NCI-H187 (cell line): ENCODE measurements around the gene PCBP3.
A peak's percentile ranks its signal among the peaks of the same experiment; 100 is the strongest.
"Not testable (repeated sequence)": the region's sequence is repeated elsewhere in the genome, so short reads cannot be mapped to it uniquely, and the experiment has no call there.

Experiments used
- DNase-seq, 2 experiments: peaks; one replicate each; lab custom pipeline; 2025; lab: John Stamatoyannopoulos, UW

PCBP3 gene

GRCh38 chr21:45809421-45809820 lies 165.9 kb downstream of the PCBP3 start:
- DNase-seq, result no peak

- DNase-seq, result no peak
Measured at GRCh38 chr21:45811136-45811535, 167.6 kb downstream of the PCBP3 start.

- not testable (repeated sequence) for DNase-seq
Measured at GRCh38 chr21:45814210-45814940, 170.8 kb downstream of the PCBP3 start.

DNA sequence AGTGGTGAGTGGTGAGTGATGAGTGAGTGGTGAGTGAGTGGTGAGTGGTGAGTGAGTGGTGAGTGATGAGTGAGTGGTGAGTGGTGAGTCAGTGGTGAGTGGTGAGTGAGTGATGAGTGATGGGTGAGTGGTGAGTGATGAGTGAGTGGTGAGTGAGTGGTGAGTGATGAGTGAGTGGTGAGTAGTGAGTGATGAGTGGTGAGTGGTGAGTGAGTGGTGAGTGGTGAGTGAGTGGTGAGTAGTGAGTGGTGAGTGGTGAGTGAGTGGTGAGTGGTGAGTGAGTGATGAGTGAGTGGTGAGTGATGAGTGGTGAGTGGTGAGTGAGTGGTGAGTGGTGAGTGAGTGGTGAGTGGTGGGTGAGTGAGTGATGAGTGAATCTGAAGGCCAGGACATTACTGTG lies 172.3 kb downstream of the PCBP3 start:
- DNase-seq, result not testable (repeated sequence)

- DNase-seq, result no peak
Measured at GRCh38 chr21:45816794-45817193, 173.3 kb downstream of the PCBP3 start.

DNA sequence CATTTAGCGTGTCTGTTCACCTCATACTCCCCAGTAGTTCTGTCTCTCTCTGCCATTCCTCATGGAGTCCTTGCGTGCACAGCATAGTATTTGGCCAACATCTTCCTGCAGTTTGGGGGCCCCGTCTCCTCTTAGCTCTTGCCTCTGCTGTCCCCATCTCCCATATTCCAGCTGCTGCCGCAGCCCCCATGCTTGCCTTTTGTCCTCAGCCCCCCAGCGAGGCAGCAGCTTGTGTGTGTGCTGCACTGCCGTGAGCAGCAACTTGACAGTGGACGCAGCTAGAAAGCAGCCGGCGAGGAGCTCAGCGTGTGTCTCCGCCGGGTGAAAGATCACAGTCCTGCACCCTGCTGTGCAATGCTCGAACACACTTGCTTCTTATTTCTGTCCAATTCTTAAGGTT lies 173.8 kb downstream of the PCBP3 start:
- DNase-seq, result no peak

GRCh38 chr21:45818276-45818903 lies 174.9 kb downstream of the PCBP3 start:
- DNase-seq, result no peak

GRCh38 chr21:45818904-45819285 lies 175.4 kb downstream of the PCBP3 start:
- no peak for DNase-seq

GRCh38 chr21:45819478-45820170 lies 176.1 kb downstream of the PCBP3 start:
- DNase-seq, result no peak

GRCh38 chr21:45820171-45821091 lies 176.9 kb downstream of the PCBP3 start:
- peak; percentile 32 to 66 for DNase-seq

GRCh38 chr21:45821315-45821962 lies 177.9 kb downstream of the PCBP3 start:
- no peak for DNase-seq

DNA sequence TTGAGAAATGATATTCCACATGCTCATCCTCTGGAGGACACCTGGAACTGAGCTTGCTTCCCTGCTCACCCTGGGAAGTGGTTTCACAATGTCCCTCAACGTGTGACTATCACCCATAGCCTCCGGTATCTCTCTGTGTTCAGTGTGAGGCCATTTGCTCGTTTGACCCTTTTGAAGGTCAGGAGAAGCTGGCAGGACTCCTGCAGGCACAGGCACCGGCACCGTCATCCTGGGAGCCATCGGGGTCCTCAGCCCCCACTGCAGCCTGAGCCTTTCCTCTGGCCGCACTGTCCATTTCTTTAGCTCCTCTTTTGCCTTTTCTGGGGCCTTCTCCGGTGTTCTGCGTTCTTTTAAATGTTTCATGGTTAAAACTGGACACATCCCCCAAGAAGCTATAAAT lies 178.5 kb downstream of the PCBP3 start:
- DNase-seq, result no peak

DNA sequence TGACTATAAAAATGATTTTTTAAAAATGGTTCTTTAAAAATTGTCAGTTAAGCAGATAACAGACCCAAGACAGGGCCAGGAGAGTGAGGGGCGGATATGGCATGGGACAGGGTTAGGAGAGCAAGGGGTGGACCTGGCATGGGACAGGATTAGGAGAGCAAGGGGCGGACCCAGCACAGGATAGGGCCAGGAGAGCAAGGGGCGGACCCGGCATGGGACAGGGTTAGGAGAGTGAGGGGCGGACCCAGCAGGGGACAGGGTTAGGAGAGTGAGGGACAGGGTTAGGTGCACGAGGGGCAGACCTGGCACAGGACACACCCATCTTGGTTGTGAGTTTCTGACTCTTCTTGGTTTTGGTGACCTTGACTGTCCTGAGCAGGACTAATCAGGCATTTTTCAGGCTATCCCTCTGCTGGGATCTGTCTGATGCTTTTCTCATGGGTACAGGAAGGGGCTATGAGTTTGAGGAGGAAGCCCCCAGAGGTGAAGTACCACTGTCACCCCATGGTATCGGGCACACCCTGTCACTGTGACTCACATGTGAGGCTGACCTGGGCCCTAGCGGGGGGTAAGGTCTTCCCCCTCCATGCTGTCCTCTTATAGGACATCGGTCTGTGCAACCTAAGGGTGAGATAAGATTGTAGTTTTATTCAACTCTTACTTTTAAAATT lies 179.0 kb downstream of the PCBP3 start:
- DNase-seq, result no peak

GRCh38 chr21:45823100-45823681 lies 179.7 kb downstream of the PCBP3 start:
- DNase-seq, result no peak

DNA sequence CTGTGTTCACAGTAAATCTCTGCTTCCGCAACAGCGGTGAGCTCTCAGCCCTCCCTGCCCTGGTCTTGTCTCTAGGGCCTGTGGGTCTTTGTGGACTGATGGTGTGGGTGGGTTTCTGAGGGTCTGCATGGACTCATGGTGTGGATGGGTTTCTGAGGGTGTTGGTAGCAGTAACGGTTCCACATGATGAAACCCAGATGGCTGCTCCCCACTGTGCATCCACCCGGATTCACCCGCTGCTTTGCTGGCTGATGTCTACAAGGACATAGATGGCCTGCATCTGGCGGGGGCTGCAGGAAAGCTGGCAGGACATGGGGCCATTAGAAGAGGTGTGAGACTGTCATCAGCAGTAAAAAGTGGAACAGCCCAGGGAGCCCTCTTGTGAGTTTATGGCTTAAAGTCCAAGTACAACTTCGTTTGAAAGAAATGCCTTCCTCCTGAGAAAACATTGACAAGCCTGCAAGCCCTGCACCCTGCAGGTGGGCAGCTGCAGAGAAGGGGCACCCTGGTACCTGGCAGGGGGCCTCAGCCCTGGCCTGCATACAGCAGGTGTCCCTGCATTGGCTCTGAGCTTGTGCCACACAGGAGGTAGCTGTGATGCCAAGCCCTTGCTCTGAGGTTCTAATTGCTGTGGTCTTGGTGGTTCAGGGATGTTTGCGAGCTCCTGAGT lies 181.2 kb downstream of the PCBP3 start:
- DNase-seq, result no peak

GRCh38 chr21:45825219-45825618 lies 181.7 kb downstream of the PCBP3 start:
- DNase-seq, result no peak

GRCh38 chr21:45826676-45827301 lies 183.3 kb downstream of the PCBP3 start:
- DNase-seq, result no peak

DNA sequence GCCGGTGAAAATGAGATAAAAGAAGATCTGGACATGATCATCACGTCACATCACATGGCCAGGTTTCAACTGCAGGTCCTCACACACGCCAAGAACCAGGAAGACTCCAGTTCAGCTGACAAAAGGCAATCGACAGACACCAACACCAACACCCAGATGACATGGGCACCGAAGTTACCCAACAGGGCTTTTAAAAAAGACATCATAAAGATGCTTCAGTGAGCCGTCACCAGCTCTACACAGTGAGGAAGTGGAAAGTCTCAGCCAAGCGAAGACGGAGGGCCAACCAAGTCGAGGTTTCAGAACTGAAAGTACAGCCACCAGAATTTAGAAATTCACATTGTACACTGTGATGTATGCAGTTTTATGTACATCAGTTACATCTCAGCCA lies 183.8 kb downstream of the PCBP3 start:
- no peak for DNase-seq

DNA sequence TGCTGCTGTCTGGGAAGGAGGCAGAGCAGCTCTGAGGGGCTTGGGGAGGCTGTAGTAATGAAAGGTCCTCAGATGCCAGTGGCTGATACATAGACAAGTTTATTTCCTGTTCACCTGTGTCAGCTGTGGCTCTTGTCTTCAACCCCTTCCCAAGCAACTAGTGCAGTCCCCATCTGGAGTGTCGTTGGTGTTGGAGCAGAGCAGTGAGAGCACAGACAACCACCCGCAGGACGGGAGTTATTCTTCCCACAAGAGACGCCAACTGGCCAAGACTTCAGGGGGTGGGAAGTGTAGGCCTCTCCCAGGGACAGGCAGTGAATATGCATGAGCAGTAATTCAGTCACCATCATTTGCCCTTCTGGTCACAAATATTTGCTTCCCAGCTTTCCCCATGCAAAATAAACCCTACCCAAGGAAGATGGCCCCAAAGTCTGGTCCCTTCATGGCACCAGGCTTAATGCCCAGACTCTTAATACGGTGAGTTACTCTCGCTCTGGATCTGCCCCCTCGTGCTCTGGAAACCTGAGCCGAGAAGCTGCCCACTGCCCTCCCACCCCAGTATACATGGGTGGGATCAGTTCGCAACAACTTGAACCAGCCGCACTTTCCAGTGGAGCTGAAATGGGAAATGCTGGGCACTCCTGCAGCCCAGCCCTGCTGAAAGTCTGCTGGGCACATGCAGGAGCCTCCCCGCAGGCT lies 184.5 kb downstream of the PCBP3 start:
- no peak for DNase-seq
